HL-60 (cell line): ENCODE results near the gene GRIFIN.

ENCODE experiments used
- DNase-seq, 2 experiments: peaks; one replicate each; pipeline ENCODE4 v3.0.0-alpha.2; 2010 to 2020; ENCODE audit warnings: low read depth in 1 of 2, low spot score in 1 of 2
- H3K27ac ChIP-seq: fragments of 250-450 bp; sonication (Bioruptor Pico); replicated peaks from 2 replicates; pipeline ENCODE4 v1.5.1; 2020; ENCODE audit warnings: mild to moderate bottlenecking, moderate library complexity
- H3K27me3 ChIP-seq: fragments of 250-450 bp; sonication (Bioruptor Pico); 2 replicates; pipeline ENCODE4 v1.5.1; 2021; ENCODE audit warnings: mild to moderate bottlenecking, moderate library complexity; ENCODE audit not compliant: insufficient read depth, poor library complexity, severe bottlenecking
- H3K4me3 ChIP-seq: replicated peaks from 2 replicates; pipeline ENCODE4 v1.5.1; 2011; ENCODE audit warnings: mild to moderate bottlenecking, control low read depth, low read length; ENCODE audit not compliant: insufficient read depth
- CTCF ChIP-seq: IDR thresholded peaks from one replicate; pipeline ENCODE4 v1.5.1; 2011; ENCODE audit warnings: low read length, control low read depth, inconsistent platforms; ENCODE audit not compliant: insufficient read depth
- GABPA ChIP-seq: IDR thresholded peaks from 2 replicates; pipeline ENCODE4 v1.6.1; 2012; ENCODE audit warnings: low read depth
- POLR2AphosphoS5 ChIP-seq: IDR thresholded peaks from 2 replicates; pipeline ENCODE4 v1.6.1; 2012; ENCODE audit warnings: low read depth
- SPI1 ChIP-seq: IDR thresholded peaks from 2 replicates; pipeline ENCODE4 v1.6.1; 2012; ENCODE audit warnings: low read depth, mild to moderate bottlenecking, borderline replicate concordance
- TF ChIP-seq, protein P1 (sequence below): IDR thresholded peaks from 2 replicates; pipeline ENCODE4 v1.6.1; 2012; ENCODE audit warnings: low read depth; ENCODE audit not compliant: insufficient replicate concordance

Gene GRIFIN

GRCh38 chr7:2468227-2468626 lies 8.0 kb downstream of the GRIFIN start:
- no peaks in the 10 kb centered on the region for H3K27me3 ChIP-seq
- H3K27ac ChIP-seq, result no peak overlapping the region
- no peak for DNase-seq
- H3K4me3 ChIP-seq, result no peak overlapping the region
- TF ChIP-seq POLR2AphosphoS5 (no peak), CTCF (no peak), SPI1 (no peak), GABPA (no peak)
- TF ChIP-seq, protein P1, sequence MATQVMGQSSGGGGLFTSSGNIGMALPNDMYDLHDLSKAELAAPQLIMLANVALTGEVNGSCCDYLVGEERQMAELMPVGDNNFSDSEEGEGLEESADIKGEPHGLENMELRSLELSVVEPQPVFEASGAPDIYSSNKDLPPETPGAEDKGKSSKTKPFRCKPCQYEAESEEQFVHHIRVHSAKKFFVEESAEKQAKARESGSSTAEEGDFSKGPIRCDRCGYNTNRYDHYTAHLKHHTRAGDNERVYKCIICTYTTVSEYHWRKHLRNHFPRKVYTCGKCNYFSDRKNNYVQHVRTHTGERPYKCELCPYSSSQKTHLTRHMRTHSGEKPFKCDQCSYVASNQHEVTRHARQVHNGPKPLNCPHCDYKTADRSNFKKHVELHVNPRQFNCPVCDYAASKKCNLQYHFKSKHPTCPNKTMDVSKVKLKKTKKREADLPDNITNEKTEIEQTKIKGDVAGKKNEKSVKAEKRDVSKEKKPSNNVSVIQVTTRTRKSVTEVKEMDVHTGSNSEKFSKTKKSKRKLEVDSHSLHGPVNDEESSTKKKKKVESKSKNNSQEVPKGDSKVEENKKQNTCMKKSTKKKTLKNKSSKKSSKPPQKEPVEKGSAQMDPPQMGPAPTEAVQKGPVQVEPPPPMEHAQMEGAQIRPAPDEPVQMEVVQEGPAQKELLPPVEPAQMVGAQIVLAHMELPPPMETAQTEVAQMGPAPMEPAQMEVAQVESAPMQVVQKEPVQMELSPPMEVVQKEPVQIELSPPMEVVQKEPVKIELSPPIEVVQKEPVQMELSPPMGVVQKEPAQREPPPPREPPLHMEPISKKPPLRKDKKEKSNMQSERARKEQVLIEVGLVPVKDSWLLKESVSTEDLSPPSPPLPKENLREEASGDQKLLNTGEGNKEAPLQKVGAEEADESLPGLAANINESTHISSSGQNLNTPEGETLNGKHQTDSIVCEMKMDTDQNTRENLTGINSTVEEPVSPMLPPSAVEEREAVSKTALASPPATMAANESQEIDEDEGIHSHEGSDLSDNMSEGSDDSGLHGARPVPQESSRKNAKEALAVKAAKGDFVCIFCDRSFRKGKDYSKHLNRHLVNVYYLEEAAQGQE, result no peak

DNA sequence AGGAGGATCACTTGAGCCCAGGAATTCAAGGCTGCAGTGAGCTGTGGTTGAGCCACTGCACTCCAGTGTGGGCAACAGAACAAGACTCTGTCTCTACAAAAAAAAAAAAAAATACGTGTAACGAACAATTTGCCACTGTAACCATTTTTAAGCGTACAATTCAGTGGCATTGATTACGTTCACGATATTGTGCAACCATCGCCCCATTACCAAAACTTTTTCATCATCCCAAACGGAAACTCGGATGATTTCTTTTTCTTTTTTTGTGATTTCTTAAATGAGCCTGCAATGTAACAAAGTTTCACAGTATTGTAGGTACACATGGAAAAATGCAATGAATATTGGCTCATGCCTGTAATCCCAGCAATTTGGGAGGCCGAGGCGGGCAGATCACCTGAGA lies 9.5 kb downstream of the GRIFIN start:
- no peak for TF ChIP-seq CTCF
- no peak for TF ChIP-seq SPI1
- TF ChIP-seq GABPA, result no peak
- no peak for DNase-seq
- no peak overlapping the region for H3K27ac ChIP-seq
- H3K27me3 ChIP-seq, result no peaks in the 10 kb centered on the region
- no peak overlapping the region for H3K4me3 ChIP-seq

GRCh38 chr7:2465928-2466327 lies 10.3 kb downstream of the GRIFIN start:
- no peak overlapping the region for H3K27ac ChIP-seq
- TF ChIP-seq, protein P1, result no peak
- TF ChIP-seq GABPA (no peak), CTCF (no peak), SPI1 (no peak), POLR2AphosphoS5 (no peak)

DNA sequence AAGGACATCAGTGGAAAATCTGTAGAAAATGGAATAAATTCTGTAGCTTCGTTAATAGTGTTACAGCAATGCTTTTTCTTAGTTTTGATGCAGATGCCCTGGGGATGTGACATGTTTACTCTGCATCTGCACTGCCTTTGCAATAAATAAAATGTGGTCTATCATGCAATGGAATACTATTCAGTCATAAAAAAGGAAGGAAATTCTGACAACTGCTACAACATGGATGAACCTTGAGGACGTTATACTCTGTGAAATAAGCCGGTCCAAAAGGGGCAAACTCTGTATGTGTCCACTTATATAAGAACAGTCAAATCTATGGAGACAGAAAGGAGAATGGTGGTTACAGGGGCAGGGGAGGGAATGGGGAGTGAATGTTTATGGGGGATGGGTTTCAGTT lies 13.5 kb downstream of the GRIFIN start:
- H3K27me3 ChIP-seq, result no peaks in the 10 kb centered on the region
- no peak for DNase-seq
- TF ChIP-seq POLR2AphosphoS5 (no peak), GABPA (no peak), CTCF (no peak), SPI1 (no peak)
- TF ChIP-seq, protein P1, result no peak
- no peak overlapping the region for H3K4me3 ChIP-seq
- no peak overlapping the region for H3K27ac ChIP-seq

More at GRCh38 chr7:2465928-2466327, 10.3 kb downstream of the GRIFIN start:
- no peak overlapping the region for H3K4me3 ChIP-seq
- H3K27me3 ChIP-seq, result no peaks in the 10 kb centered on the region
- DNase-seq, result no peak
